GM18502 (cell line): Measurements from ENCODE around the gene EXD3.
"Not testable (repeated sequence)": the region's sequence is repeated elsewhere in the genome, so short reads cannot be mapped to it uniquely, and the experiment has no call there.

ENCODE experiments used
- ATAC-seq: cut with Tn5 transposase; IDR thresholded peaks from one replicate; pipeline ENCODE4 v1.9.1; 2021; ENCODE audit warnings: mild to moderate bottlenecking; ENCODE audit not compliant: unreplicated experiment, poor library complexity

Gene EXD3

DNA sequence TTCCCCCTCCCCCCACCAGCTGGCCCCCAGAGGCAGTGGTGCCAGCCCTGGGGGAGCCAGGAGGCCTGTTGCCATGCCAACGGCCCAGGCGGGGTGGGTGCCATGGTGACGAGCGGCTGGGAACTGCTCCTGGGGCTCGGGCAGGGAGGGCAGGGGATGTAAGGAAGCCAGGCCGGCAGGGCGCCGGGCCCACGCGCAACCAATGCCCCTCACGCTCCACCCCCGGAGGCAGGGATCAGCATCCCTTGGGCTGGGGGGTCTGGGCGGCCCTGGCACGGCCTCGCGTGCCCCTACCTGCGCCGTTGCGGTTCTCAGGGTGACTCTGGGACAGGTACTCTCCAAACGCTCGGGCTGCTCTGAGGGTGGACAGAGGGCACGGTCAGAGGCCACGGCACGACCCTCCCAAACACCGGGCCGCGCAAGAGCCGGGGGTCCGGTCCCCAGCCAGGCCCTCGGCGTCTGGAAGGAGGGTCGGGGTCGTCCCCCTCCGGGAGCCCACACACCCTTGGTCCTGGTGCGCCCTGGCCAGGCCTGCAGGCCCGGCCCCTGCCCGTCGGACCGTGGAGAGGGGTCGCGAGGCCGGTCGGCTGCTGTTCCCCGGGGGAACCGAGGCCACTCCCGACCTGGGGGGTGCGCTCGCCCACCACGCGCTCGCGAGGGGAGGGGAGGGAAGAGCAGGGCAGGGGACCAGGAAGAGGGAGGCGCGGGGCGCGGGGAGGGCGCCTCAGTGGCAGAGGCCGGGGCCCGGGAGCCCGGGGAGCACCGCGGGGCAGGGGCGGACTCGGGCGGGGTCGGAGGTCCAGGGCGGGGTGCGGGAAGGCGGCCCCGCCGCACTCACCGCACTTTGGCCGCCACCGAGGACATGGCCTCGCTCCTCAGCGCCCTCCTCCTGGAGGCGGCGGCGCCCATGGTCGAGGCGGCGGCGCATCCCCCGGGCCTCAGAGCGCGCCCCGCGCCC lies 35.5 kb upstream of the EXD3 start:
- peak; percentile 13 for ATAC-seq

DNA sequence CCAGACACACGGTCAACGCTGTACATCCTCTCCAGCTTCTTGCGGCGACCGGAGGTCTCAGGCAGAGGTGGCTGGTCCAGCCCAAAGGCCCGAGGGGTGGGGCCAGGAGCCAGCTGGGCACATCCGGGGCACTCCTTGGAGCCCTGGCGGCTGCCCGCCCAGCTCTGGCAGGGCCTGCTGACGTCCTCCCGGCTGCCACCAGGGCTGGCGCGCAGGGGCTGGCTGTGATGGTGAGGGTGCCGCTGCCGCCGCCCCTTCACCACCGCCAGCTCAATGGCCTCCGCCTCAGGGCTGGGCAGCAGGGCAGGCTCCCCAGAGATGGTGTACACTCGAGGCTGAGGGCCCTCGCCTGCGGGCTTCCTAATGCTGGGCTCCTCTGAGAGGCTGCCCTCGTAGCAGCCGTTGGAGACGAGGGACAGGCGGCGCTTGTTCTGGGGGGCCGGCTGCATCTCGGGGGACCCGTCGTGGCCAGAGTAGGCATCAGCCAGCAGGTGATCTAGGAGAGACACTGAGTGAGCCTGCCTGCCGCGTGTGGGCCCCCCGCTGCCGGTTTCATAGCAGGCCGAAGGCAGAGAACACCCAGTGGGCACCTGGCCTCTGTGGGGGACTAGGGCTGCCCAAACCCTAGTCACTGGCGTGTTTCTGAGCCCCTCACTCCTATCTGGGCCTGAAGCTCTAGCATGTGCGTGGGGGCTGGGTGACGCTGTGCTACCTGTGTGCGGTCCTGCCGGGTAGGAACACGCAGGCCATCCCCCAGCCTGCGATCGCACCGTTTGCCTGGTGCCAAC lies 34.6 kb upstream of the EXD3 start:
- no peak for ATAC-seq

DNA sequence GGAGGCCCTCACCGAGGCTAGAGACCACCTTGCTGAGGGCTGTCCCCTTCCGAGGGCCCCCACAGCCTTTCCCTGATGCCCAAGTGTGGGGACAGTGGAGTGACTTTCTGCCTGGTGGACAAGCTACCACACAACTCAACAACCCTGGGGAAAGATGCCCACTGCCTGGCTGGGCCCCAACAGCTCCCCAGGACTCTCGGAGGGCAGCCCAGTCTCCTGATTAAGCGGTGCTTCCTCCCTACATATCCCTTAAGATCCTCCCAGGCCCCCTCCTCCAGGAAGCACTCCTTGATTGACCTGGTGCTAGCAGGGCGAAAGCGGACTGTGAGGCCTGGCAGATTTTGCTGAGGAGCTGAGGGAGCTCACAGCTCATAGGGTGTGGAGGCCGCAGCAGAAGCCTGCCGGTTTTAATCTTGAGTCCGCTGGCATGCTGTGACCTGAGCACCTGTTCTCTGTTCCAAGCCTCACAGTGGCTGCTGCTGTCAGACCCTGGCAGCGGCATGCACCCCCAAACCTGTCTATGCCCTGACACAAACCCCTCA lies 34.0 kb upstream of the EXD3 start:
- ATAC-seq: no peak

DNA sequence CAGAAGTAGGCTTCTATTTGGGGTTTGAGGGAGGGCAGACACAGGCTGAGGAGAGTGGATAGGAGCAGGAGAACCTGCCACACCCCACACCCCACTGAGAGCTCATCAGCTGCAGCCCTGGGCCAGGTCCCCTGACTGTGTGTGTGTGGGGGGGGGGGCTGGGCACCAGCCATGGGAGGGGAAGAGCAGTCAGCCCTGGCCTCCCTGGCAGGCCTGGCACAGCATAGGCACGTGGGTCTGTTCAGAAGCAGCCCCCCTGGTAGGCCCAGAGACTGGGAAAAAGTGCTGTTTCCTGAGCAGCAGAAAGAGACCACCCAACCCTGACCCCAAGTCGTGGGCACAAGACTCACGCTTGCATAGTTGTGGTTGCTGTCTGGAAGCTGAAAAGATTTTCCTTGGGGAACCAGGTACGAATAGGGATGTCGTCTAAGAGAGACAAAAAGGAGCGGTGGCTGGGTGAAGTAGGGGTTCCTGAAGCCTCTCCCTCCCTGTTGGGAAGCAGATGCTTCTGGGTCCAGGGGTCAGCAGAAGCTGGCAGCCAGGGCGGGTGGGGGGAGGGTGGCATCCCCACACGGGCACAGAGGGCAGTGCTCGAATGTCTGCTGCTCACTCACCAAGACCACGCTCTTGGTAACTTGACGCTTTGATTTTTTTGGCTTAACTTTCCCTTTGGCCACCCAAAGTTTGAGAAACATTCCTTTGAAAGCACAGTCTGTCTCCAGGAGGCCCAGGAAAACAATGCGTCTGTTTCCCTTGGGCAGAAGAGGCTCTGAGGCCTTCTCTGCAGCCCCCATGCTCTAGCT lies 33.3 kb upstream of the EXD3 start:
- ATAC-seq: no peak

GRCh38 chr9:137455359-137455991 lies 32.5 kb upstream of the EXD3 start:
- ATAC-seq: no peak

DNA sequence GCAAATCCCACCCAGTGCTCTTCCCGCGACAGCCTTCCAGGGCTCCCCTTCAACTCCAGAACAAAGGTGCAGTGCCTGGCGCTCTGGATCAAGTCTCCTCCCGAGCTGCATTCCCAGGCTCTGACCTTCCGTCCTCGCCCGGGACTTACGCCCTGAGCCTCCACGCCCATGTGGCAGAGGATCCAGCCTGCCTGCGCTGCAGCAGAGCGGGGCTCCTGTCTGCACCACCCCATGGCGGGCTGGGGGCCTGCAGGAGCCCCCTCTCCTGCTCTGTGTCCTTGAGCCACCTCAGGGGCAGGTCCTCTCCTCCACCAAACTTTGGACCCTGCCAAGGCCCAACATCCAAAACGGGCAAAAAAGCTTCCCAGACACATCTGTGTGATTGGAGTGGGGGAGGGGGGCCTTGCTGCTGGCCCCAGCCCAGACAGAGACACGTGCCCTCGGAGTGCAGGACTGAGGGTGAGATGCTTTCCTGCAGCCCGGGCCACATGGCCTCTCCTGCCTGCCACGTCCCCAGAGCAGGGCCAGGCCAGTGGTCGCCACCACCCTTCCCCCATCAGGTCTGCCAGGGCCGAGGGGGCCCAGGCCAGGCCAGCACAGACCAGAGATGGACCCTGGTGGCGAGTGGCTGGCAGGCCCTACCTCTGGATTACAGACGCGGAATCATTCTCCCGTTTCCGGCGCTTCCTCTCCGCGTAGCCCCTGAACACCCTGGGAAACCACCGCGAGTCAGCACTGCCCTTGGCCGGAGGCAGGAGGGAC lies 31.8 kb upstream of the EXD3 start:
- ATAC-seq: no peak

GRCh38 chr9:137454145-137454596 lies 31.2 kb upstream of the EXD3 start:
- ATAC-seq: no peak

- peak; percentile 64 for ATAC-seq
Observed at GRCh38 chr9:137453643-137454081, 30.7 kb upstream of the EXD3 start.

GRCh38 chr9:137452761-137453642 lies 30.0 kb upstream of the EXD3 start:
- ATAC-seq: no peak

DNA sequence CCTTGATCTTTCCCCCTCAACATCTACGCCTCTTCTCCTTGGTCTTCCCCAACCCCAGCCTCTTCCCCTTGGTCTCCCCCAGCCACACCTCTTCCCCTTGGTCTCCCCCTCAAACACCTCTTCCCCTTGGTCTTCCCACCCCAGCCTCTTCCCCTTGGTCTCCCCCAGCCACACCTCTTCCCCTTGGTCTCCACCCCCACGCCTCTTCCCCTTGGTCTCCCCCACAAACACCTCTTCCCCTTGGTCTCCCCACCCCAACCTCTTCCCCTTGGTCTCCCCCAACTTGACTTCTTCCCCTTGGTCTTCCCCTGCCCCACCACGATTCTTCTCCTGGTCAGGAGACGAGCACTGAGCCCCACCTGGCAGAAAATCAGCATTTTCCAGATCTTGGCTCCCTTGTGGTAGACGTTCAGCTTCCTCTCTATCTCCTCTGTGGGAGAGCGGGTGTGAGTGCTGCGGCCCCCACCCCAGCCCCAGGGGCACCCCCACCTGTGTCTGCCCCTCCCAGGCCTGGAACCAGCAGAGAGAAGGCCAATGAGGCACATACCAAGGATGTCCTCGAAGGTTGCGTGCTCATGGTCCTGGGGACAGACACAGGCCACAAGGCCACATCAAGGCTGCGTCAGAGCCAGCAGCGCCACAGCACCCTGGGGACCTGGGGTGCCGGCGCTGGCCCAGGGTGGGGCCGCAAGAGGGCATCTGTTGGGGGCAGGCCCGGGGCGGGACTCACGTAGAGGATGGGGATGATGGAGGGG lies 29.2 kb upstream of the EXD3 start:
- ATAC-seq: no peak

GRCh38 chr9:137451264-137452005 lies 28.5 kb upstream of the EXD3 start:
- ATAC-seq: not testable (repeated sequence)

GRCh38 chr9:137450539-137451222 lies 27.7 kb upstream of the EXD3 start:
- not testable (repeated sequence) for ATAC-seq

GRCh38 chr9:137449931-137450538 lies 27.1 kb upstream of the EXD3 start:
- no peak for ATAC-seq

DNA sequence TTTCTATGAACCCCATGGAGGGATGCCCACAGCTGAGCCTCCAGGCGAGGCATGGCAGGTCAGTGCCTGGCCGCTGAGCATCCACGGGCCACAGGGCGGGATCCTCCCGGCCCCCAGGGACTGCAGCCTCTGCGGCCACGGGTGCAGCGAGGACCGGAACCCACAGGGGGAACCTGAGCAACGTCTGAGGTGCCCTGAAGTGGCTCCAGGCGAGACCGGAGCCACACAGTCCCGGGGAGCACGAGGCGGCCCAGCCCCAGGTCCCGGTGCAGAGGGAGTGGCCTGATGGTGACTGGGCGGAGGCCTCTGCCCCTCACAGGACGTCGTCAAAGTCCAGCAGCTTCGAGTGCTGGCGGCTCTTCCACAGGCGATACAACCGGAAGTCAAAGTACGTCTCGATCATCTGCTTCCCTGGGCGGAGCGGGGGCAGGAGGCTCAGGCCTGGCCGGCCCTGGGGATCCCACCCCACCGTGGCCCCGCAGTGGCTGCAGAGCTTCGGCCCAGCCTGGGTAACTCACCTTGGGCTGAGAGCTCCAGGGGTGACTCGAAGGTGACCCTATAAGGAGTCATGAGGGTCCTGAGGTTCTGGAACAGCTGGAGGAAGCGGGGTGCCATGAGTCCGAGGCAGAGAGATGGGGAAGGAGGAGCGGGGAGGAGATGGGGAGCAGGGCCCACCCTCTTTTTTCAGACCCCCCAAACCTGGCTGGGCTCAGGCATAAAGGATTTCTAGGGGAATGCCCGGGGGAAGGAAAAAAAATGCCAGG lies 26.3 kb upstream of the EXD3 start:
- ATAC-seq: no peak

DNA sequence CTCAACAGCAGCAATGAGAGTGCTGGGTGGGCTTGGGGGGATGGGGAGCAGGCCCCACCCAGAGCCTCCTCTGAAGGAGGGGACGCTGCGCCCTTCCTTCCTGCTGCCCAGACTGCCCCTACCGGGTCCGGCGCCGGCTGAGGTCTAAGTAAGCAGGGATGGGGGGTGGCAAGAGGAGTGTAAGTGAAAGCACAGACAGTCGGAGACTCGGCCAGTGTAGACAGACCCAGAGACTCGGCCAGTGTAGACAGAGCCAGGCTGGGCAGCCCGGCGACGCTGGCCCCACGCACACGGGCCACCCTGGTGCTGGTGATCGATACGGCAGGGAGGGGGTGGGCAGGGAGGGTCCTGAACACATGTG lies 25.6 kb upstream of the EXD3 start:
- ATAC-seq: no peak
